Natural killer cell (primary cell): ENCODE results near the gene RAB3C. TPM values are rescaled to one million over a fixed set of nuclear protein-coding genes. Genes with fewer than 3 reads are reported as not detected.

ENCODE experiments used
- ATAC-seq, 3 donors: fragments of 150-1000 bp in 2 of 3; fragments of 200-7000 bp in 1 of 3; cut with Tn5 transposase; 1 replicate in 1 of 3; 2 replicates in 2 of 3; pipeline ENCODE4 v1.10.0; 2021; ENCODE audit warnings: mild to moderate bottlenecking in 2 of 3, moderate library complexity in 2 of 3
- DNase-seq, 2 donors: peaks; one replicate each; pipeline versions ENCODE4 v3.0.0 to v3.0.0-alpha.2; 2013 to 2021; ENCODE audit warnings: mixed read lengths in 1 of 2
- H3K27ac ChIP-seq: one replicate; pipeline ENCODE4 v1.5.1; 2013; ENCODE audit warnings: mild to moderate bottlenecking, low read length
- H3K27me3 ChIP-seq: one replicate; pipeline ENCODE4 v1.6.1; 2013; ENCODE audit warnings: low read length; ENCODE audit not compliant: control insufficient read depth, insufficient read depth
- H3K36me3 ChIP-seq: one replicate; pipeline ENCODE4 v1.6.1; 2013; ENCODE audit warnings: low read length; ENCODE audit not compliant: control insufficient read depth, insufficient read depth
- H3K4me1 ChIP-seq: one replicate; pipeline ENCODE4 v1.6.1; 2013; ENCODE audit warnings: low read length; ENCODE audit not compliant: control insufficient read depth, insufficient read depth
- H3K4me3 ChIP-seq: one replicate; pipeline ENCODE4 v1.5.1; 2013; ENCODE audit warnings: low read length
- H3K9me3 ChIP-seq: one replicate; pipeline ENCODE4 v1.6.1; 2013; ENCODE audit warnings: low read length; ENCODE audit not compliant: control insufficient read depth, insufficient read depth
- H3K27ac Mint-ChIP-seq, 2 donors: one replicate each; pipeline ENCODE4 v1.8.0; 2022; ENCODE audit warnings: mild to moderate bottlenecking in 2 of 2, mixed read lengths in 2 of 2, moderate library complexity in 1 of 2
- H3K27me3 Mint-ChIP-seq, 2 donors: one replicate each; pipeline ENCODE4 v1.8.0; 2022; ENCODE audit warnings: low read depth in 2 of 2, mixed read lengths in 2 of 2
- H3K36me3 Mint-ChIP-seq: one replicate; pipeline ENCODE4 v1.8.0; 2022; ENCODE audit warnings: mixed read lengths
- H3K4me1 Mint-ChIP-seq, 2 donors: one replicate each; pipeline ENCODE4 v1.8.0; 2022; ENCODE audit warnings: mixed read lengths in 2 of 2
- H3K4me3 Mint-ChIP-seq: one replicate; pipeline ENCODE4 v1.8.0; 2022; ENCODE audit warnings: mild to moderate bottlenecking, moderate library complexity, mixed read lengths
- H3K9me3 Mint-ChIP-seq, 2 donors: one replicate each; pipeline ENCODE4 v1.8.0; 2022; ENCODE audit warnings: mixed read lengths in 2 of 2
- CTCF ChIP-seq: fragments of 200-600 bp; IDR thresholded peaks from one replicate; pipeline ENCODE4 v1.8.0; 2022; ENCODE audit warnings: antibody characterized with exemption
- WGBS: methylation state at CpG from one replicate; pipeline ENCODE4 v1.1.7; 2013; ENCODE audit warnings: missing lambda C conversion rate; ENCODE audit not compliant: insufficient coverage; 5-methylcytosine and 5-hydroxymethylcytosine counted together
- intact Hi-C: fragments of 100-400 bp; cut with micrococcal nuclease; formaldehyde crosslinking; loops from one replicate; pipeline ENCODE4 v1.14.2; 2022
- total RNA-seq, 4 donors: library from RNA; stranded (reverse); fragments of 120-200 nt in 1 of 4; gene quantifications; one replicate each; pipeline versions ENCODE4 v1.2.3 to v1.2.4, GENCODE V29; 2013 to 2022

RAB3C gene
- total RNA-seq, 3 donors from 2014 or later (not counting 1 experiment from before 2014, with no cell fraction given) = 0.05 TPM; not detected in 2

GRCh38 chr5:58716713-58717112 is 133.8 kb downstream of the RAB3C start:
- H3K27ac Mint-ChIP-seq = no peak overlapping the region
- no peaks in the 10 kb centered on the region for H3K27me3 ChIP-seq
- H3K9me3 Mint-ChIP-seq = peaks cover 4% of the 10 kb centered on the region in 2 donors
- H3K4me3 Mint-ChIP-seq = no peak overlapping the region
- no peak overlapping the region for H3K27ac ChIP-seq
- no peaks in the 10 kb centered on the region for H3K27me3 Mint-ChIP-seq
- H3K4me3 ChIP-seq = no peak overlapping the region
- TF ChIP-seq CTCF = no peak
- H3K36me3 Mint-ChIP-seq = no peaks in the 10 kb centered on the region
- H3K4me1 ChIP-seq = no peaks in the 10 kb centered on the region
- H3K4me1 Mint-ChIP-seq = no peaks in the 10 kb centered on the region
- H3K36me3 ChIP-seq = no peaks in the 10 kb centered on the region
- 86% methylated on average over 4 of the region's 5 CpGs for WGBS
- intact Hi-C loops = no loop called here
- DNase-seq (no peak), ATAC-seq (no peak)
- no peaks in the 10 kb centered on the region for H3K9me3 ChIP-seq

GRCh38 chr5:58717303-58718007 is 134.6 kb downstream of the RAB3C start:
- H3K4me3 Mint-ChIP-seq = no peak overlapping the region
- peaks cover 4 to 7% of the 10 kb centered on the region in 2 donors for H3K9me3 Mint-ChIP-seq
- H3K27ac ChIP-seq = no peak overlapping the region
- DNase-seq (no peak), ATAC-seq (no peak)
- no peaks in the 10 kb centered on the region for H3K4me1 ChIP-seq
- TF ChIP-seq CTCF = no peak
- WGBS = 86% methylated on average over 5 of the region's 5 CpGs
- no peaks in the 10 kb centered on the region for H3K27me3 Mint-ChIP-seq
- no peak overlapping the region for H3K4me3 ChIP-seq
- H3K27ac Mint-ChIP-seq = no peak overlapping the region
- intact Hi-C loops = no loop called here
- no peaks in the 10 kb centered on the region for H3K9me3 ChIP-seq
- H3K36me3 Mint-ChIP-seq = no peaks in the 10 kb centered on the region
- no peaks in the 10 kb centered on the region for H3K4me1 Mint-ChIP-seq
- no peaks in the 10 kb centered on the region for H3K36me3 ChIP-seq
- H3K27me3 ChIP-seq = no peaks in the 10 kb centered on the region

- Histone ChIP-seq H3K9me3 (no peaks in the 10 kb centered on the region), H3K4me3 (no peak overlapping the region), H3K36me3 (no peaks in the 10 kb centered on the region), H3K4me1 (no peaks in the 10 kb centered on the region), H3K27ac (no peak overlapping the region), H3K27me3 (no peaks in the 10 kb centered on the region)
- H3K27ac Mint-ChIP-seq = no peak overlapping the region
- intact Hi-C loops = no loop called here
- H3K4me3 Mint-ChIP-seq = no peak overlapping the region
- TF ChIP-seq CTCF = no peak
- ATAC-seq = no peak
- whole genome bisulfite sequencing = no CpG with 5 or more reads among the region's 2 CpGs
- H3K36me3 Mint-ChIP-seq = no peaks in the 10 kb centered on the region
- no peaks in the 10 kb centered on the region for H3K27me3 Mint-ChIP-seq
- peaks cover 4 to 7% of the 10 kb centered on the region in 2 donors for H3K9me3 Mint-ChIP-seq
- no peaks in the 10 kb centered on the region for H3K4me1 Mint-ChIP-seq
- no peak for DNase-seq
These were observed 135.5 kb downstream of the RAB3C start for GRCh38 chr5:58718269-58718978.
